Peyer's patch (tissue), 4 donors: ENCODE data around the gene RABEP1. TPM values are rescaled to one million over a fixed set of nuclear protein-coding genes. Genes with fewer than 3 reads are reported as not detected.
A peak's percentile ranks its signal among the peaks of the same experiment; 100 is the strongest.

Experiments
- DNase-seq, 3 donors: peaks; one replicate each; pipeline ENCODE4 v3.0.0-alpha.2; 2017 to 2019
- H3K27ac ChIP-seq, 4 donors: fragments of 200-600 bp; sonication (generic); one replicate each; pipeline ENCODE4 v1.5.1; 2016 to 2019
- H3K27me3 ChIP-seq, 2 donors: fragments of 200-600 bp; sonication (generic); one replicate each; pipeline ENCODE4 v1.5.1; 2019
- H3K36me3 ChIP-seq, 3 donors: fragments of 200-600 bp; sonication (generic); one replicate each; pipeline ENCODE4 v1.5.1; 2016 to 2019
- H3K4me1 ChIP-seq, 4 donors: fragments of 200-600 bp; sonication (generic); one replicate each; pipeline ENCODE4 v1.5.1; 2016 to 2019
- H3K4me3 ChIP-seq, 4 donors: fragments of 200-600 bp; sonication (generic); 1 replicate in 3 of 4; 2 replicates in 1 of 4; pipeline ENCODE4 v1.5.1; 2016 to 2019; ENCODE audit warnings: mild to moderate bottlenecking in 1 of 4
- H3K9me3 ChIP-seq, 4 donors: fragments of 200-600 bp; sonication (generic); one replicate each; pipeline ENCODE4 v1.5.1; 2016 to 2019; ENCODE audit warnings: mild to moderate bottlenecking in 1 of 4
- CTCF ChIP-seq, 6 experiments: fragments of 450-650 bp in 4 of 6; fragments of 200-600 bp in 2 of 6; sonication (generic) in 1 of 6; IDR thresholded peaks; one replicate each; pipeline ENCODE4 v1.5.1; 2017 to 2019; ENCODE audit warnings: antibody characterized with exemption in 6 of 6, mild to moderate bottlenecking in 3 of 6, moderate library complexity in 1 of 6
- POLR2A ChIP-seq, 2 donors: fragments of 450-650 bp; IDR thresholded peaks; one replicate each; pipeline ENCODE4 v1.5.1; 2017; ENCODE audit warnings: antibody characterized with exemption in 2 of 2, mild to moderate bottlenecking in 2 of 2, moderate library complexity in 2 of 2
- total RNA-seq, 4 donors: library from RNA; depleted of rRNA; stranded (reverse); fragments of >200 nt; gene quantifications; one replicate each; pipeline ENCODE4 v1.1.0, GENCODE V29; 2016

Gene RABEP1
- total RNA-seq, 4 donors from 2014 or later = 20.5 to 85.0 (median 33.1) TPM

- H3K9me3 ChIP-seq = no peaks in the 10 kb centered on the region
- DNase-seq = no peak
- no peak for TF ChIP-seq POLR2A (IDR thresholded peaks at IDR 0.05)
- no peaks in the 10 kb centered on the region for H3K4me1 ChIP-seq
- no peaks in the 10 kb centered on the region for H3K27me3 ChIP-seq
- H3K27ac ChIP-seq = no peak overlapping the region
- no peak overlapping the region for H3K4me3 ChIP-seq
- H3K36me3 ChIP-seq = peaks cover 0 to 4% (median 0%) of the 10 kb centered on the region in 3 donors
Measured at GRCh38 chr17:5299383-5299782, 17.3 kb downstream of the RABEP1 start.

GRCh38 chr17:5304636-5305035 lies 22.6 kb downstream of the RABEP1 start:
- Histone ChIP-seq H3K9me3 (no peaks in the 10 kb centered on the region), H3K36me3 (peaks cover 0 to 4% (median 0%) of the 10 kb centered on the region in 3 donors), H3K27me3 (no peaks in the 10 kb centered on the region), H3K4me1 (no peaks in the 10 kb centered on the region), H3K27ac (no peak overlapping the region), H3K4me3 (no peak overlapping the region)
- TF ChIP-seq POLR2A (IDR thresholded peaks at IDR 0.05) (no peak), CTCF (IDR thresholded peaks at IDR 0.05) (no peak)
- DNase-seq = no peak

- no peaks in the 10 kb centered on the region for H3K4me1 ChIP-seq
- no peak overlapping the region for H3K4me3 ChIP-seq
- no peak for DNase-seq
- H3K9me3 ChIP-seq = no peaks in the 10 kb centered on the region
- H3K36me3 ChIP-seq = peaks cover 0 to 6% (median 0%) of the 10 kb centered on the region in 3 donors
- H3K27me3 ChIP-seq = no peaks in the 10 kb centered on the region
- TF ChIP-seq POLR2A (IDR thresholded peaks at IDR 0.05) = no peak
- no peak for TF ChIP-seq CTCF (IDR thresholded peaks at IDR 0.05)
- H3K27ac ChIP-seq = no peak overlapping the region
Measured at GRCh38 chr17:5309851-5310250, 27.8 kb downstream of the RABEP1 start.

- no peak overlapping the region for H3K27ac ChIP-seq
- no peak for DNase-seq
- TF ChIP-seq CTCF (IDR thresholded peaks at IDR 0.05) (no peak), POLR2A (IDR thresholded peaks at IDR 0.05) (no peak)
- no peaks in the 10 kb centered on the region for H3K27me3 ChIP-seq
- H3K9me3 ChIP-seq = no peaks in the 10 kb centered on the region
- H3K4me1 ChIP-seq = no peaks in the 10 kb centered on the region
- peaks cover 0 to 6% (median 0%) of the 10 kb centered on the region in 3 donors for H3K36me3 ChIP-seq
- H3K4me3 ChIP-seq = no peak overlapping the region
Measured at GRCh38 chr17:5325851-5326250, 43.8 kb downstream of the RABEP1 start.

GRCh38 chr17:5329784-5330557 lies 47.9 kb downstream of the RABEP1 start:
- TF ChIP-seq CTCF (IDR thresholded peaks at IDR 0.05) = no peak
- no peak for TF ChIP-seq POLR2A (IDR thresholded peaks at IDR 0.05)
- Histone ChIP-seq H3K27me3 (no peaks in the 10 kb centered on the region), H3K9me3 (no peaks in the 10 kb centered on the region), H3K4me1 (no peaks in the 10 kb centered on the region), H3K4me3 (no peak overlapping the region), H3K27ac (peak overlapping the region in 1 of 4 donors; percentile 44), H3K36me3 (peaks cover 0 to 21% (median 0%) of the 10 kb centered on the region in 3 donors)
- DNase-seq = peak in 1 of 3 donors; percentile 43

- Histone ChIP-seq H3K27me3 (no peaks in the 10 kb centered on the region), H3K4me1 (no peaks in the 10 kb centered on the region), H3K9me3 (no peaks in the 10 kb centered on the region), H3K36me3 (peaks cover 0 to 27% (median 0%) of the 10 kb centered on the region in 3 donors), H3K4me3 (no peak overlapping the region), H3K27ac (no peak overlapping the region)
- DNase-seq = no peak
- no peak for TF ChIP-seq POLR2A (IDR thresholded peaks at IDR 0.05)
- no peak for TF ChIP-seq CTCF (IDR thresholded peaks at IDR 0.05)
Measured at GRCh38 chr17:5330981-5331380, 48.9 kb downstream of the RABEP1 start.
